ENCODE measurements around the gene AFAP1. TPM values are rescaled to one million over a fixed set of nuclear protein-coding genes. Genes with fewer than 3 reads are reported as not detected.

The AFAP1 gene
- total RNA-seq, 1 donor from 2014 or later, result 55.6 TPM

DNA sequence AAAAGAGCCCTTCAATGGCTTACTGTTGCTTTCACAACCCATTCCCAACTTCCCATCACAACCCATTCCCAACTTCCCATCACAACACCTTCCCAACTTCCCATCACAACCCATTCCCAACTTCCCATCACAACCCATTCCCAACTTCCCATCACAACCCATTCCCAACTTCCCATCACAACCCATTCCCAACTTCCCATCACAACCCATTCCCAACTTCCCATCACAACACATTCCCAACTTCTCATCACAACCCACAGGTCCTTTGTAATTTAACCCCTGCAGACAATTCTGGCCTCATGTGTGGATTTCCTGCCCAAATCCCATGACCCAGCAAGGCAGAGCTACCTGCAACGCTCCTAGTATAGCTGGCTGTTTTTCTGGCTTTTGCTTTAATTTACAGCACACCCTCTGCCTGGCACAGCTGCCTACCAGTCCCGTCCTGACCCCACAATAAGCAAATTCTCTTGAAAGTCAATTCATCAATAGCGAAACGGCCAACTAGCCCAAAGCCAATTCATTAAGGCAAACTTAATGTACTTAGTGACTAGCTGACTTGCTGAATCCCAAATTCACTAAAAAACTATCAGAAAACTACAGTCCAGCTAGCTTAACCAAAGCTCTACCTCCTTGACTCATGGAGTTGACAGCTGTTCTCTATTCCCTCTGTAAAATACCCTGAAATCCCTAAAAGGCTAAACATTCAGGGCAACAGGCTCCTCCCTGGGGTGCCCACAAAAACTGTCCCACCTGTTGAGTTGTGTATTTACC lies 75.6 kb downstream of the AFAP1 start:
- Histone ChIP-seq H3K4me3 (ENCODE audit: low read depth, low read length) (no peak overlapping the region), H3K27me3 (ENCODE audit: control insufficient read depth, insufficient read depth, low read length) (no peaks in the 10 kb centered on the region), H3K36me3 (ENCODE audit: control insufficient read depth, insufficient read depth, low read length) (no peaks in the 10 kb centered on the region)
- no peak for DNase-seq (ENCODE audit: low read depth)
- TF ChIP-seq, protein P1, sequence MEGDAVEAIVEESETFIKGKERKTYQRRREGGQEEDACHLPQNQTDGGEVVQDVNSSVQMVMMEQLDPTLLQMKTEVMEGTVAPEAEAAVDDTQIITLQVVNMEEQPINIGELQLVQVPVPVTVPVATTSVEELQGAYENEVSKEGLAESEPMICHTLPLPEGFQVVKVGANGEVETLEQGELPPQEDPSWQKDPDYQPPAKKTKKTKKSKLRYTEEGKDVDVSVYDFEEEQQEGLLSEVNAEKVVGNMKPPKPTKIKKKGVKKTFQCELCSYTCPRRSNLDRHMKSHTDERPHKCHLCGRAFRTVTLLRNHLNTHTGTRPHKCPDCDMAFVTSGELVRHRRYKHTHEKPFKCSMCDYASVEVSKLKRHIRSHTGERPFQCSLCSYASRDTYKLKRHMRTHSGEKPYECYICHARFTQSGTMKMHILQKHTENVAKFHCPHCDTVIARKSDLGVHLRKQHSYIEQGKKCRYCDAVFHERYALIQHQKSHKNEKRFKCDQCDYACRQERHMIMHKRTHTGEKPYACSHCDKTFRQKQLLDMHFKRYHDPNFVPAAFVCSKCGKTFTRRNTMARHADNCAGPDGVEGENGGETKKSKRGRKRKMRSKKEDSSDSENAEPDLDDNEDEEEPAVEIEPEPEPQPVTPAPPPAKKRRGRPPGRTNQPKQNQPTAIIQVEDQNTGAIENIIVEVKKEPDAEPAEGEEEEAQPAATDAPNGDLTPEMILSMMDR (IDR thresholded peaks at IDR 0.05; ENCODE audit: insufficient read depth, low read length, poor library complexity, severe bottlenecking), result no peak

GRCh38 chr4:7862561-7863192 lies 77.0 kb downstream of the AFAP1 start:
- Histone ChIP-seq H3K4me3 (ENCODE audit: low read depth, low read length) (no peak overlapping the region), H3K27me3 (ENCODE audit: control insufficient read depth, insufficient read depth, low read length) (no peaks in the 10 kb centered on the region), H3K36me3 (ENCODE audit: control insufficient read depth, insufficient read depth, low read length) (no peaks in the 10 kb centered on the region)
- DNase-seq (ENCODE audit: low read depth), result no peak
- TF ChIP-seq, protein P1 (IDR thresholded peaks at IDR 0.05; ENCODE audit: insufficient read depth, low read length, poor library complexity, severe bottlenecking), result no peak

DNA sequence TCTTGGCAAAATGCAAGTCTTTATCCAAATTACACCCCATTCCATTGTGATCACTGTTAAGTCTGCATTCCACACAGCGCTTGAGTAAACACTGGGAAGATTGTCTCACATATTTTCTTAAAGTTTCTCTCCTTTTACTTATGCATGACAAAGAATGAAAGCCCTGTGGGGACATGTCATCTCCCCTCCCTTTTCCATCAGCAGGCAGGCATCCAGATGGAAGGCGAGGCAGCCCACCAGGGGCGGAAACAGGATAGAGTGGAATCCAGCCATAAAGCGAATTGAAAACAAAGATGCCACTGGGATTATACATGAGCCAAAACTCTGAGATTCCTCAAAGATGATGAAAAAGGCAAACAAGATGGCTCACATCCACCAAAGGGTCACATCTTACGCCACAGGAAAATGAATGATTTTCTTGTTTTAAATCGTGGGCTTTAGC lies 78.2 kb downstream of the AFAP1 start:
- no peak for DNase-seq (ENCODE audit: low read depth)
- Histone ChIP-seq H3K36me3 (ENCODE audit: control insufficient read depth, insufficient read depth, low read length) (no peaks in the 10 kb centered on the region), H3K4me3 (ENCODE audit: low read depth, low read length) (no peak overlapping the region), H3K27me3 (ENCODE audit: control insufficient read depth, insufficient read depth, low read length) (no peaks in the 10 kb centered on the region)
- TF ChIP-seq, protein P1 (IDR thresholded peaks at IDR 0.05; ENCODE audit: insufficient read depth, low read length, poor library complexity, severe bottlenecking), result no peak

DNA sequence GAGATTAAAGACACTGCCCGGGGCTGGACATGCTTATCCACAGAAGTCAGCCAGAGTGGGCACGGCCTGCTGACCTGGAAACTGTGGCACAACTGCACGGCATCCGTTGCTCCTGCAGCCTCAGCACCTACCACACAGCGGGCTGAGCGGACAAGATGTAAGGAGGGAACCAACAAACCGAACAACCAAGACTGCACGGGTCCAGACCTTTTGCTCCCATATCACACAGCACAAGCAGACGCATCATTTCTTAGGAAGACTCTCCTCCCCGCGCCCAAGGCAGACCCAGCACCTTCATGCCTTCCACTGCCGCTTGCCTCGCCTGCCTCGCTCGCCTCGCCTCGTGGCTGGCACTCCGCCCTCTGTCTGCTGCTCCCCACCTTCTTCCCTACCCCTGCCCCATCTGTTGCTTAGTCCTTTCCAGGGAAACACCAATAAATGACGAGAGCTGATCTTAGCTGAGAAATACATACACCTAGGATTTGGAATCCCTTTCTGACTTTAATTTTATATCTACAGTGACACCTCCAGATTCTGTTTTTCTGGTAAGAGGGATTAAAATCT lies 79.0 kb downstream of the AFAP1 start:
- H3K4me3 ChIP-seq (ENCODE audit: low read depth, low read length), result no peak overlapping the region

DNA sequence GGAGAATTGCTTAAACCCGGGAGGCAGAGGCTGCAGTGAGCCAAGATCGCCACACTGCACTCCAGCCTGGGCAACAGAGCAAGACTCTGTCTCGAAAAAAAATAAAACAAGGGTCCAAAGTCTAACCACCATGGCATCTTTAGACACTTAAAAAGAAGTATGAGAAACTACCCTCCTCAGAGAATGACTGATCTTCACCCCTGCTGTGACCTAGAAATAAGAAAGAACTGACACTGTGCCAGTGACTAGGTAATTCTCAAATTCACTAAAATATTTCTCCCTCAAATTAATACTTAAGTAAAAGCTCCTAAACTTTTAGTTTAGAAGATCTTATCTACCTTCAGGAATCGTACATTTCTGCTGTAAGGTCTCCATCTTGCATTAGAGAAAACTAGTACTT lies 80.3 kb downstream of the AFAP1 start:
- H3K36me3 ChIP-seq (ENCODE audit: control insufficient read depth, insufficient read depth, low read length), result no peaks in the 10 kb centered on the region
- TF ChIP-seq, protein P1 (IDR thresholded peaks at IDR 0.05; ENCODE audit: insufficient read depth, low read length, poor library complexity, severe bottlenecking), result no peak

More for the DNA sequence above, 79.0 kb downstream of the AFAP1 start:
- Histone ChIP-seq H3K27me3 (ENCODE audit: control insufficient read depth, insufficient read depth, low read length) (no peaks in the 10 kb centered on the region), H3K36me3 (ENCODE audit: control insufficient read depth, insufficient read depth, low read length) (no peaks in the 10 kb centered on the region)
- DNase-seq (ENCODE audit: low read depth), result no peak
- TF ChIP-seq, protein P1 (IDR thresholded peaks at IDR 0.05; ENCODE audit: insufficient read depth, low read length, poor library complexity, severe bottlenecking), result no peak

More for the DNA sequence above, 80.3 kb downstream of the AFAP1 start:
- DNase-seq (ENCODE audit: low read depth), result no peak
- Histone ChIP-seq H3K27me3 (ENCODE audit: control insufficient read depth, insufficient read depth, low read length) (no peaks in the 10 kb centered on the region), H3K4me3 (ENCODE audit: low read depth, low read length) (no peak overlapping the region)

Data from kidney epithelial cell (primary cell).